IgD-negative memory B cell (primary cell): Measurements from ENCODE around the gene BEND3. TPM values are rescaled to one million over a fixed set of nuclear protein-coding genes. Genes with fewer than 3 reads are reported as not detected.
"Not testable (repeated sequence)": the region's sequence is repeated elsewhere in the genome, so short reads cannot be mapped to it uniquely, and the experiment has no call there.

Source experiments
- H3K27ac Mint-ChIP-seq, 3 donors: one replicate each; pipeline ENCODE4 v1.8.0; 2020 to 2022; ENCODE audit warnings: mild to moderate bottlenecking in 3 of 3, mixed read lengths in 3 of 3, moderate library complexity in 1 of 3
- H3K27me3 Mint-ChIP-seq: one replicate; pipeline ENCODE4 v1.8.0; 2021; ENCODE audit warnings: mixed read lengths
- H3K36me3 Mint-ChIP-seq: one replicate; pipeline ENCODE4 v1.8.0; 2020; ENCODE audit warnings: mild to moderate bottlenecking, mixed read lengths
- H3K4me1 Mint-ChIP-seq, 3 donors: one replicate each; pipeline ENCODE4 v1.8.0; 2020 to 2022; ENCODE audit warnings: mixed read lengths in 3 of 3, mild to moderate bottlenecking in 1 of 3
- H3K4me3 Mint-ChIP-seq, 4 donors: one replicate each; pipeline ENCODE4 v1.8.0; 2020 to 2022; ENCODE audit warnings: mild to moderate bottlenecking in 4 of 4, mixed read lengths in 4 of 4, moderate library complexity in 3 of 4
- H3K9me3 Mint-ChIP-seq, 3 donors: one replicate each; pipeline ENCODE4 v1.8.0; 2020 to 2021; ENCODE audit warnings: mixed read lengths in 3 of 3, mild to moderate bottlenecking in 1 of 3
- polyA plus RNA-seq: library from polyadenylated mRNA; unstranded; fragments of 300-500 nt; fragmentation: Illumina TruSeq; gene quantifications from one replicate; pipeline ENCODE4 v1.2.3, GENCODE V29; 2021

The BEND3 gene
- polyA plus RNA-seq, 1 donor from 2014 or later = 0.90 TPM

DNA sequence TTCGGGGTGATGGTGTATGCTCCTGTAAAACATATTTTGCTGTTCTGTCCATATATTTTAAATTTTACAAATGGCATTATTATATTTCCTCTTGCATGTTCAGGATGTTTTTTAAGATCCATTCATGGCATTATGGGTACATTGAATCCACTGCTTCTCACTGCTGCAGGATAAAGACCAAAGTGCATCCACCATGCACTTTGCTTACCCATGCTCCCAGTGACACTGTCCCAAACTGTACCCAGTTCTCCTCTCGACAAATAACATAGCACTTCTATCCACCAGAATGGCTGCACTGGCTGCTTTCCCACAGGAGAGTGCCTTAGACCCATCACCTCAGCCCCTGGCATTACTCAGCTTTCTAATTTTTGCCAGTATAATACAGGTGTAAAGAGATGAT, 57.6 kb downstream of the BEND3 start:
- Mint-ChIP-seq H3K36me3 (no peaks in the 10 kb centered on the region), H3K4me1 (peaks cover 12 to 14% (median 12%) of the 10 kb centered on the region in 3 donors), H3K4me3 (no peak overlapping the region), H3K27ac (no peak overlapping the region), H3K27me3 (no peaks in the 10 kb centered on the region), H3K9me3 (no peaks in the 10 kb centered on the region)

DNA sequence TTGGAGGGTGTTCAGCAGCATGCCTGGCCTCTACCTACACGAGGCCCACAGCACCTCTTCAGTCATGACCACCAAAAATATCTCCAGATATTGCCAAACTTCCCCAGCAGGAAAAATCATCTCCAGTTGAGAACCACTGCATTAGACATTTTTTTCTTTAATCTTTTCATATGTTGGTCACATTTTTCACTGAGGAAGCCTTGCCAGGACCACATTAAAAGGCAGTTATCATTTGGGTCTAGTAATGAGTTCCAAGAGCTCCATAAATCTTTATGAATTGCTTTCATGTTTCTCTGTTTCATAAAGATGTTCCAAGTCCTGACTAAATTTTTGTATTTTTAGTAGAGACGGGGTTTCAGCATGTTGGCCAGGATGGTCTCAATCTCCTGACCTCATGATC, 58.5 kb downstream of the BEND3 start:
- Mint-ChIP-seq H3K4me3 (no peak overlapping the region), H3K27ac (peak overlapping the region in 1 of 3 donors; percentile 17), H3K4me1 (peaks cover 8 to 11% (median 10%) of the 10 kb centered on the region in 3 donors), H3K27me3 (no peaks in the 10 kb centered on the region), H3K36me3 (no peaks in the 10 kb centered on the region), H3K9me3 (no peaks in the 10 kb centered on the region)

DNA sequence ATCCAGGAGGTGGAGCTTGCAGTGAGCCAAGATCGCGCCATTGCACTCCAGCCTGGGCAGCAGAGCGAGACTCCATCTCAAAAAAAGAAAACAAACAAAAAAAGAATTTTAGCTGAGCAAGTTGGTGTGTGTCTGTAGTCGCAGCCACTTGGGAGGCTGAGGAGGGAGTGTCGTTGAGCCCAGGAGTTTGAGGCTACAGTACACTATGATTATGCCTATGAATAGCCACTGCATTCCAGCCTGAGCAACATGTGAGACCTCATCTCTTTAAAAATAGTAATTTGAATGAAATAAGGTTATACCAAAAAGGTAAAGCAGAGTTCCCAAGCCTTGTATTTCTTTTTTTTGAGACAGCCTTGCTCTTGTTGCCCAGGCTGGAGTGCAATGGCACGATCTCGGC, 67.5 kb downstream of the BEND3 start:
- no peaks in the 10 kb centered on the region for H3K36me3 Mint-ChIP-seq

DNA sequence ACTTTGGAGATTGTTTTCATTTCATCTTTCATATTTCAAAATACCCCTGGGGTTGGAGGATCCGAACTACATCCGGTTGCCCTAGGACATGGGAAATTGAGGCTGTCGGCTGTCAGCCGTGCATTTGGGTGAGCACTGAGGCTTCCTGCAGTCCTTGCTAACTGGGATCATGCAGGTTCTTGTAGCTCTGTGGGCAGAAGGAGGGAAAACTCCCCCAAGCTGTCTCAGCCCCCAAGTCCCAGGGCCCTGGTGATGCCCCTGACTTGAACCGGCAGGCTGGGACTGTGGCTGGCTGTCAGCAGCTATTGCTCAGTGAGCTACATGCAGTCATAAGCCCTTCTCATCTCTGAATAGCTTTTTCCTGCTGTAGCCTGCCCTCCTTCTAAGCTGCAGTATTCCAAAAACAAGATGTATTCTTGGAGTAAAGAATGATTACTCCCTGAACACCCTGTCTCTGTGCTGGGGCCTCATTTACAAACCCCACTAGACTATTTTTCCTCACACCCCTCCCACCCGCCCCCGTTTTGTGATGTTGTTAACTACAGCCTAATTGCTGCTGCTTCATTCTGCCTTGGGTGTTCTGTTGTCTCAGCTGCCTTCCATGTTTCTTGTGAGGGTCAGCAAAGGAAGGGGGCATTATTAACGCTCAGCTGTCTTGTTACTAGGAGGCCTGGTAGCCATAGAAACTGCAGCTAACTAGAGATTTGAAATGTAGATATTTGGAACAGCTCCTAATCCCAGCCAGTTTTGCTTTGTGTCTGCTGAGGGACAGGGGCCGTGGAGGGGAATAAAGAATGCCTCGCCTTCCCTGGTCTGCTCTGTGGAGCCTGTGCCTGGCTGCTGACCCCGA, 69.3 kb downstream of the BEND3 start:
- Mint-ChIP-seq H3K27ac (no peak overlapping the region), H3K9me3 (no peaks in the 10 kb centered on the region), H3K36me3 (no peaks in the 10 kb centered on the region), H3K4me1 (peaks cover 0 to 3% (median 0%) of the 10 kb centered on the region in 3 donors), H3K27me3 (no peaks in the 10 kb centered on the region), H3K4me3 (no peak overlapping the region)

More for the DNA sequence above, 67.5 kb downstream of the BEND3 start:
- no peaks in the 10 kb centered on the region for H3K9me3 Mint-ChIP-seq
- H3K27ac Mint-ChIP-seq = no peak overlapping the region
- H3K4me1 Mint-ChIP-seq = no peaks in the 10 kb centered on the region
- no peak overlapping the region for H3K4me3 Mint-ChIP-seq
- no peaks in the 10 kb centered on the region for H3K27me3 Mint-ChIP-seq

DNA sequence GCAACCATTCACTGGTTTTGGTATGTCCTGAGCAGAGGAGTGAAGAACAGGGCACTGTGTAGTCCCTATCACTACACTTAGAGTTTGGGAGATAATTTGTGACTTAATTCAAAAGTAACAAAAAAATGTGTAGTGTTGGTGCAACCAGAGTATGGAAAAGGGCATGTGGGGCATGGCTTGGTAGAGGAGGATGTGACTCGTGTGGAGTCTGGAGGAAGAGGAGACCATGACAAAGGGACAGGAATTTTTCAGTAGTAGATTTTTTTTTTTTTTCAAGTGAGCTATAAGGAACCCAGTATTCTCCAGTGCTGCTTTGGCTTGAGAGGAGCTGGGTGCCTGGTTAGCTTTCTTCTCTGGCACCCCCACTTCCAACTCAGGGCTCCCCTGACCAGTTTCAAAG, 82.2 kb downstream of the BEND3 start:
- Mint-ChIP-seq H3K9me3 (no peaks in the 10 kb centered on the region), H3K36me3 (peaks cover 6% of the 10 kb centered on the region), H3K27me3 (no peaks in the 10 kb centered on the region), H3K4me1 (peaks cover 13 to 23% (median 21%) of the 10 kb centered on the region in 3 donors), H3K27ac (no peak overlapping the region), H3K4me3 (peak overlapping the region in 2 of 4 donors; percentile 1 to 26)

DNA sequence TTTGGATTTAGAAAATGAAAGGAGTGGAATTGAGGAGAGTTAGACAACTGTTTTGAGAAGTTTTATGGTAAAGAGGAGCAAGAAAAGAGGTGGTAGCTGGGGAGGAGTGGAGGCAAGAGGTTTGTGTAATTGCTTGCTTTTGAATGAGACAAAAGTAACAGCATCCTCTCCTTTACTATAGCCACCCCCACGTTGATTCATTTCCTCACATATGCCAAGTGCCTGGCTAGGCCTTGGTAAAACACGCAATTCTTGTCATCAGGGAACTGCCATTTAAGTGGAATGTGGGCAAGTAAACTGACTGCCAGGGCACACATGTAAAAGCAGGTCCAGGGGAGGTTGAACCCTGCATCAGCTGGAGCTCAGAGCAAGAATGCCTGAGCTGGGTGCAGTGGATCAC, 83.3 kb downstream of the BEND3 start:
- H3K27me3 Mint-ChIP-seq = no peaks in the 10 kb centered on the region
- peaks cover 6% of the 10 kb centered on the region for H3K36me3 Mint-ChIP-seq
- H3K4me3 Mint-ChIP-seq = no peak overlapping the region
- H3K4me1 Mint-ChIP-seq = peaks cover 13 to 23% (median 21%) of the 10 kb centered on the region in 3 donors
- H3K27ac Mint-ChIP-seq = no peak overlapping the region
- H3K9me3 Mint-ChIP-seq = no peaks in the 10 kb centered on the region

DNA sequence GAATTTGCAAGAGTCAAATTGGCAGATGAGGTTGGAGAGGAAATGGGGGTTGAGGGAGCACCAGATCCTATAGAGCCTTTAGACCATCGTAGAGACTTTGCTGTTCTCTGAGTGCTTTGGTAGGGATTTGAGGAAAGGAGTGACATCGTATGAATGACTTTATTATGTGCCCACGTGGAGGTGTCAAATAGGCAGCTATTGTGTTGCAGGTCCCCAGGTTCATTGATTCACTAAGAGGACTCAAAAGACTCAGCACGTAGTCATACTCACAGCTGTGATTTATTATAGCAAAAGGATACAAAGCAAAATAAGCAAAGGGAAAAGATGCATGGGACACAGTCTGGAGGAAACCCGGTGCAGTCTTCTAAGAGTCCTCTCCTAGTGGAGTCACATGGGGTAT, 85.2 kb downstream of the BEND3 start:
- H3K4me1 Mint-ChIP-seq = peaks cover 21 to 25% (median 21%) of the 10 kb centered on the region in 3 donors
- peak overlapping the region; percentile 65 to 96 (median 90) for H3K4me3 Mint-ChIP-seq
- H3K27ac Mint-ChIP-seq = peak overlapping the region in 2 of 3 donors; percentile 23 to 70
- H3K9me3 Mint-ChIP-seq = no peaks in the 10 kb centered on the region
- H3K36me3 Mint-ChIP-seq = peaks cover 6% of the 10 kb centered on the region
- no peaks in the 10 kb centered on the region for H3K27me3 Mint-ChIP-seq

DNA sequence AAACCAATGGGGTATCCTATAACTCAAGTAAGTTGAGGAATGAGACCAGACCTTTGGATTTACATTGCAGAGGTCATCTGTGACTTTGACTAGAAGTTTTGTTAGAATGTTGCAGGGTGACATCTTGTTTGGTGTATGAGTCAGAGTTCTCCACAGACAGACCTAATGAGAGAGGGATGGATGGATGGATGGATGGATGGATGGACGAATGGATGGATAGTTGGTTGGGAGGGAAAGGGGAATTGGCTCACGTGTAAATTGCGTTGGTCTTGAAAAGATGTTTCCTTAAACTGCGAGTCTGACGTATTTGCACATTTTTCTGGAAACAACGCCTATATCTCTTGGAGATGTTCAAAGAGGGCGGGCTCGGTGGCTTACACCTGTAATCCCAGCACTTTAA, 88.3 kb downstream of the BEND3 start:
- H3K4me3 Mint-ChIP-seq = peak overlapping the region; percentile 61 to 82 (median 67)
- H3K4me1 Mint-ChIP-seq = peaks cover 17 to 26% (median 23%) of the 10 kb centered on the region in 3 donors
- no peaks in the 10 kb centered on the region for H3K36me3 Mint-ChIP-seq
- H3K27me3 Mint-ChIP-seq = no peaks in the 10 kb centered on the region
- H3K27ac Mint-ChIP-seq = peak overlapping the region in 2 of 3 donors; percentile 71 to 88
- H3K9me3 Mint-ChIP-seq = no peaks in the 10 kb centered on the region

DNA sequence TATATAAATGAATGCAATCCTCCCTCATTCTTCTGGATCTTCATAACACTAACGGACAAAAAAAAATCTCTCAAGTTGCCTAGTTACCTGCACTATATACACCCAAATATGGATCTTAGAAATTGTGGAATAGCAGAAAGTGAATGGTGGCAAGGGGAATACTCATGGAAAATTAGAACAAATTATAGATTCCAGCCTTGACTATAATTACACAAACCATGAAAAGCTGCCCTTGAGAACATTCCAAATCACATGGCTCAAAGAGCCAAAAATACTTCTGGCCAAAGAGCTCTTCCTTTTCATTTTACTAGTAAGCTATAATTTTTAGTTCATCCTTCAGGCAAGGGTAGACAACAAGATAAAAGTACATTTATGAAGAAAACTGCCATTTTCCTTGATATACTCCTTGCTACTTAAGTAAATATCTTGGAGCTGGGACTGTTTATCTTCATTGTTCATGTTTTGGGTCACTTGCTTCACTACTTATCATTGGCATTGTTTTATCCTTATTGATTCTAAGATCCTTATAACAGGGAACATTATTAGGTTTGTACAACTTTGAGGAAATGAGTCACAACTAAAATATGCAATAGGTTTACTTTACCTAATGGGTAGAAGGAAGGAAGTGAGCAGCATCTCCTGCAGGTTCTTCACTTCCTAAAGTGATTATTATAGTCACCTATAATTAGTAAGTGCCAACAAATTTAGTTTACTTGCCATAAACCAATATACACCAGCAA, 93.7 kb downstream of the BEND3 start:
- no peaks in the 10 kb centered on the region for H3K36me3 Mint-ChIP-seq
- no peaks in the 10 kb centered on the region for H3K9me3 Mint-ChIP-seq
- H3K27me3 Mint-ChIP-seq = peaks cover 1% of the 10 kb centered on the region
- peaks cover 9 to 13% (median 13%) of the 10 kb centered on the region in 3 donors for H3K4me1 Mint-ChIP-seq
- H3K4me3 Mint-ChIP-seq = peak overlapping the region in 1 of 4 donors; percentile 8
- peak overlapping the region in 1 of 3 donors; percentile 12 for H3K27ac Mint-ChIP-seq

DNA sequence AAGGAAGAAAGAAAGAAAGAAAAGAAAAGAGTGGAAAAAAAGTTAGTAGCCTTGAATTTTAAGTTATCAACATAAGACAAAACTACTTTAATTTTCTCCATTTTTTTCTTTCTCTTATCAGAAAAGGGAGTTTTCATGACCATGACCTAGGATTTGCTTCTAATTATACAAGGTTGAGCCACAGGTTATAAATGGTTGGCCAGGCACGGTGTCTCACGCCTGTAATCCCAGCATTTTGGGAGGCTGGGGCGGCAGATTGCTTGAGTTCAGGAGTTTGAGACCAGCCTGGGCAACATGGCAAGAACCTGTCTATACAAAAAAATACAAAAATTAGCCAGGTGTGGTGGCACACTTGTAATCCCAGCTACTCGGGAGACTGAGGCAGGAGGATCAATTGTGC, 95.1 kb downstream of the BEND3 start:
- H3K27ac Mint-ChIP-seq = no peak overlapping the region
- peaks cover 9 to 10% (median 9%) of the 10 kb centered on the region in 3 donors for H3K4me1 Mint-ChIP-seq
- no peak overlapping the region for H3K4me3 Mint-ChIP-seq
- H3K27me3 Mint-ChIP-seq = peaks cover 3% of the 10 kb centered on the region
- no peaks in the 10 kb centered on the region for H3K9me3 Mint-ChIP-seq
- no peaks in the 10 kb centered on the region for H3K36me3 Mint-ChIP-seq

DNA sequence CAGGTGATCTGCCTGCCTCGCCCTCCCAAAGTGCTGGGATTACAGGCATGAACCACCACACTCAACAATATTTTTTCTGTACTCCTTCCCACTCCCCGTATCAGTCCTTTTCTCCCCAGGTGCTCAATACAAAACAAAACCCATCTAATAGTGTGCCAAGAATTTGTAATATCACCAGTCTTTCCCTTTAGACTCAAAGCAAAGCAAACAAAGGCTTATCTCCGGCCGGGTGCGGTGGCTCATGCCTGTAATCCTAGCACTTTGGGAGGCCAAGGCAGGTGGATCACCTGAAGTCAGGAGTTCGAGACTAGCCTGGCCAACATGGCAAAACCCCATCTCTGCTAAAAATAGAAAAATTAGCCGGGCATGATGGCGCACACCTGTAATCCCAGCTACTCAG, 95.7 kb downstream of the BEND3 start:
- not testable (repeated sequence) for H3K27ac Mint-ChIP-seq, H3K4me3 Mint-ChIP-seq, H3K36me3 Mint-ChIP-seq, H3K27me3 Mint-ChIP-seq, H3K4me1 Mint-ChIP-seq, H3K9me3 Mint-ChIP-seq

DNA sequence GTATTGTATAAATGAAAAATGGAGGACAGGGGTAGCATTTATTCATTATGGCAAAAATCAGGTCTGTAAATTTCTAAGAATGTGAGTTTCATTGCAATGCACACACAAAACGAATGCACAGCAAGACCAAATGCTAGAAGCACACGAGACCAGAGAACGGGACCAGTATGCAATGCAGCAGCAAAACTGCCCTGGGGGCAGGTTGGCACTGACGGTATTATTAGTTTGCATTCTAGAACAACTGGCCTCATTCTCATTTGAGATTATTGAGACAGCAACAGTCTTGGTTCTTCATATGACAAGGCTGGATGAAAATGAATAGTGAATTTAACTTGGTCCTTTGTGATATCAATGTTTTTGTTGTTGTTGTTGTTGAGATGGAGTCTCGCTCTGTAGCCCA, 96.3 kb downstream of the BEND3 start:
- H3K9me3 Mint-ChIP-seq = no peaks in the 10 kb centered on the region
- H3K27ac Mint-ChIP-seq = no peak overlapping the region
- no peak overlapping the region for H3K4me3 Mint-ChIP-seq
- peaks cover 3% of the 10 kb centered on the region for H3K27me3 Mint-ChIP-seq
- H3K4me1 Mint-ChIP-seq = peaks cover 9 to 10% (median 9%) of the 10 kb centered on the region in 3 donors
- no peaks in the 10 kb centered on the region for H3K36me3 Mint-ChIP-seq

Other genes with a start within 250 kb of the BEND3 start
- 261 TPM for gene CD24, start 140.8 kb downstream of the BEND3 start, polyA plus RNA-seq
- 15.1 TPM for gene MTRES1, start 87.3 kb downstream of the BEND3 start, polyA plus RNA-seq